K562 (cell line): Measurements from ENCODE around the gene WIPF2. TPM values are rescaled to one million over a fixed set of nuclear protein-coding genes. Genes with fewer than 3 reads are reported as not detected.

Experiments used
- ARID1B ChIP-seq: fragments of 450-650 bp; IDR thresholded peaks from 2 replicates; pipeline ENCODE4 v1.6.1; 2016; ENCODE audit warnings: antibody characterized with exemption, mild to moderate bottlenecking, inconsistent platforms
- CBX3 ChIP-seq, 2 experiments: IDR thresholded peaks; 1 replicate in 1 of 2; 2 replicates in 1 of 2; pipeline ENCODE4 v1.6.1; 2012; ENCODE audit warnings: inconsistent platforms in 2 of 2, low read length in 2 of 2, borderline replicate concordance in 1 of 2, control low read depth in 1 of 2
- CBX5 ChIP-seq: IDR thresholded peaks from 2 replicates; pipeline ENCODE4 v1.6.1; 2014; ENCODE audit warnings: low read depth, borderline replicate concordance
- CXXC5 ChIP-seq: fragments of 250-450 bp; sonication (Bioruptor Pico); IDR thresholded peaks from 2 replicates; pipeline ENCODE4 v1.8.0; 2022; ENCODE audit warnings: inconsistent platforms, mild to moderate bottlenecking, moderate library complexity
- EHMT2 ChIP-seq: fragments of 450-650 bp; IDR thresholded peaks from 2 replicates; pipeline ENCODE4 v1.6.1; 2018; ENCODE audit warnings: antibody characterized with exemption
- ESRRA ChIP-seq: fragments of 450-650 bp; IDR thresholded peaks from 2 replicates; pipeline ENCODE4 v1.6.1; 2014; ENCODE audit warnings: low read depth, mild to moderate bottlenecking, moderate library complexity, borderline replicate concordance
- EZH2 ChIP-seq: IDR thresholded peaks from 2 replicates; pipeline ENCODE4 v1.6.1; 2012; ENCODE audit warnings: low read depth, mild to moderate bottlenecking, inconsistent platforms, low read length, borderline replicate concordance
- HDAC6 ChIP-seq: IDR thresholded peaks from 2 replicates; pipeline ENCODE4 v1.6.1; 2012; ENCODE audit warnings: low read depth, mild to moderate bottlenecking, control low read depth, inconsistent platforms, low read length, moderate library complexity
- HNRNPK ChIP-seq: fragments of 200-400 bp; formaldehyde crosslinking; IDR thresholded peaks from one replicate; pipeline ENCODE4 v1.6.1; 2018; ENCODE audit warnings: mild to moderate bottlenecking, low read depth, low read length; ENCODE audit not compliant: poor library complexity, severe bottlenecking
- LEF1 ChIP-seq: fragments of 450-650 bp; IDR thresholded peaks from 2 replicates; pipeline ENCODE4 v1.6.1; 2016; ENCODE audit warnings: mild to moderate bottlenecking
- MCM7 ChIP-seq, 2 experiments: fragments of 450-650 bp; IDR thresholded peaks; 2 replicates each; pipeline ENCODE4 v1.6.1; 2016 to 2018
- MYC ChIP-seq, 2 experiments: fragments of 250-450 bp in 1 of 2; sonication (Bioruptor Pico) in 1 of 2; IDR thresholded peaks; 2 replicates each; pipeline versions ENCODE4 v1.5.1 to v1.6.1; 2012 to 2021; ENCODE audit warnings: low read depth in 2 of 2, borderline replicate concordance in 1 of 2, improper control_type of control experiment in 1 of 2, low read length in 1 of 2, mild to moderate bottlenecking in 1 of 2, moderate library complexity in 1 of 2
- NFATC3 ChIP-seq: fragments of 450-650 bp; IDR thresholded peaks from 2 replicates; pipeline ENCODE4 v1.6.1; 2017; ENCODE audit warnings: mild to moderate bottlenecking
- NR2C1 ChIP-seq, 2 experiments: fragments of 450-650 bp; IDR thresholded peaks; 2 replicates each; pipeline ENCODE4 v1.6.1; 2017; ENCODE audit warnings: mild to moderate bottlenecking in 2 of 2, antibody characterized with exemption in 1 of 2, inconsistent platforms in 1 of 2, missing compliant biosample characterization in 1 of 2, missing genetic modification characterization in 1 of 2
- PCBP1 ChIP-seq: fragments of 200-400 bp; formaldehyde crosslinking; IDR thresholded peaks from 2 replicates; pipeline ENCODE4 v1.6.1; 2018; ENCODE audit warnings: mild to moderate bottlenecking, low read depth, low read length; ENCODE audit not compliant: poor library complexity, severe bottlenecking
- PPARD ChIP-seq: fragments of 250-450 bp; sonication (Bioruptor Pico); IDR thresholded peaks from 2 replicates; pipeline ENCODE4 v1.8.0; 2022; ENCODE audit warnings: inconsistent platforms, mild to moderate bottlenecking, moderate library complexity
- SOX6 ChIP-seq: fragments of 450-650 bp; IDR thresholded peaks from 2 replicates; pipeline ENCODE4 v1.6.1; 2014; ENCODE audit warnings: mild to moderate bottlenecking
- TEAD2 ChIP-seq: fragments of 450-650 bp; IDR thresholded peaks from 2 replicates; pipeline ENCODE4 v1.6.1; 2016; ENCODE audit warnings: missing genetic modification characterization, control low read depth, missing compliant biosample characterization
- TEAD4 ChIP-seq, 2 experiments: sonication (generic) in 1 of 2; formaldehyde crosslinking in 1 of 2; IDR thresholded peaks; 2 replicates each; pipeline versions ENCODE4 v1.6.1 to v1.8.0; 2012 to 2022; ENCODE audit warnings: borderline replicate concordance in 1 of 2, inconsistent platforms in 1 of 2, low read length in 1 of 2, mild to moderate bottlenecking in 1 of 2, missing genetic modification reagents in 1 of 2
- YY1 ChIP-seq, 3 experiments: IDR thresholded peaks; 2 replicates each; pipeline ENCODE4 v1.6.1; 2011; ENCODE audit warnings: low read length in 2 of 3, mild to moderate bottlenecking in 2 of 3, moderate library complexity in 2 of 3, borderline replicate concordance in 1 of 3, control low read depth in 1 of 3, low read depth in 1 of 3; ENCODE audit not compliant: insufficient read depth in 3 of 3, insufficient replicate concordance in 2 of 3, control insufficient read depth in 1 of 3, insufficient read length in 1 of 3; ENCODE audit errors: extremely low read depth in 1 of 3
- ZC3H4 ChIP-seq: sonication (generic); formaldehyde crosslinking; IDR thresholded peaks from 2 replicates; pipeline ENCODE4 v1.9.0; 2021; ENCODE audit warnings: missing genetic modification reagents, borderline replicate concordance
- ZC3H8 ChIP-seq: fragments of 450-650 bp; IDR thresholded peaks from 2 replicates; pipeline ENCODE4 v1.6.1; 2017
- ZKSCAN1 ChIP-seq: fragments of 150-350 bp; IDR thresholded peaks from 2 replicates; pipeline ENCODE4 v1.6.1; 2016; ENCODE audit warnings: low read depth, low read length
- ZNF77 ChIP-seq: fragments of 250-450 bp; sonication (Bioruptor Pico); IDR thresholded peaks from 2 replicates; pipeline ENCODE4 v1.5.0; 2020
- ZSCAN29 ChIP-seq: fragments of 450-650 bp; IDR thresholded peaks from 2 replicates; pipeline ENCODE4 v1.6.1; 2017
- polyA plus RNA-seq, 8 experiments: library from polyadenylated mRNA; depleted of rRNA in 4 of 8; stranded (reverse) in 5 of 8; unstranded in 3 of 8; fragments of >200 nt; fragmentation: Nextera tagmentation in 2 of 8; fragmentation: Illumina TruSeq in 1 of 8; extraction: Ambion mirVana in 2 of 8; extraction: Trizol in 1 of 8; gene quantifications; 2 replicates each; pipeline versions ENCODE4 v1.2.1 to v1.2.3, GENCODE V29; 2011 to 2014; ENCODE audit warnings: inconsistent platforms in 1 of 8, missing spikeins in 1 of 8
- total RNA-seq, 7 experiments: library from RNA; depleted of rRNA in 6 of 7; stranded (reverse); fragments of >200 nt in 6 of 7; fragmentation: Illumina TruSeq in 2 of 7; extraction: Trizol in 2 of 7; gene quantifications; 2 replicates each; pipeline versions ENCODE4 v1.2.1 to v1.2.3, GENCODE V29; 2011 to 2021; ENCODE audit warnings: low replicate concordance in 1 of 7
- TF ChIP-seq, protein P1 (sequence below): fragments of 450-650 bp; IDR thresholded peaks from 2 replicates; pipeline ENCODE4 v1.7.1; 2018; ENCODE audit warnings: mild to moderate bottlenecking, low read depth; ENCODE audit not compliant: partially characterized antibody

Gene WIPF2
- total and polyA plus RNA-seq, 9 of the 15 experiments (the other 6 are each of a cell fraction or from before 2014, with no cell fraction given) = 3.6 to 15.0 (median 5.3) TPM

DNA sequence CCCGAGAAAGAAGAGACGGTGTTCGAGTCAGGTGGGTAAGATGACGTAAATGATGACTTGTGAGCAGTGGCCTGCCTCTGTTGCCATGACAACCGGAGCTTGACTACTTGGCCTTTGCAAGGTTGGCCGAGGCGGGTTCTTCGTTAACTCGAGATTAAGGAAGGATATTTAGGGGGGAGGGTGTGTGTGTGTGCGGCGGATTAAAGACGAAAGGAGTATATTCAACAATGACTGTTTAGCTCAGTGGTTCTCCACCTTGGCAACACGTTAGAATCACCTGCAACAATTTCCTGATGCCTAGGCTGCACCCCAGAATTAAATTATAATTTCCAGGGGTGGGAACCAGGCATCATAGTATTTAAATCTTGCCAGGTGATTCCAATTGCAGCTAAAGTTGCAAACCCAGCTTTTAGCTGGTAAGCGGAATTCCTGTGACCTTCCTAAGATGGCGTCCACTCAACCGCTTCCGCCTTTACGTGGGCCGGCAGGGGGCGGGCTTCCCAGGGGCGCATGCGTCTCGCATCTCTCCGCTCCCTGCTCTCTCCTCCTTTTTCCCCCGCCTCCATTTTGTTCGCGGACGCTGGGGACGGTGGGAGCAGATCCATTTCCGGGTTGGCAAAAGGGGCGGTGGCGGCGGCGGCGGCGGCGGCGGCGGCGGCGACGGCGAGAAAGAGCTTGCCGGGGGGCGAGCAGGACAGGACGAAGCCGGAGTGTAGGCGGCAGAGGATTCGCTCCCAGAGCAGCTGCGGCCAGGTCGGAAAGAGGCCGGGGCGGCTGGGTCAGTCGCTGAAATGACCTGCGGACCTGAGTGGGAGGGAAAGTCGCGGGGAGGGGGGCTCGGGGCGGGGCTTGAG, at the start of gene WIPF2 (continued):
- TF ChIP-seq LEF1 (no peak), HDAC6 (no peak), TEAD2 (no peak), CBX3 (IDR thresholded peaks at IDR 0.05; ENCODE audit: borderline replicate concordance in 1 of 2, low read length in 2 of 2) (peak in 1 of 2 experiments; percentile 44; a peak in 1 of 3 replicates), ZC3H8 (no peak), HNRNPK (no peak), MCM7 (IDR thresholded peaks at IDR 0.05) (no peak), YY1 (IDR thresholded peaks at IDR 0.05; ENCODE audit: borderline replicate concordance in 1 of 3, control insufficient read depth in 1 of 3, extremely low read depth in 1 of 3, insufficient read depth in 3 of 3, insufficient read length in 1 of 3, insufficient replicate concordance in 2 of 3, low read depth in 1 of 3, low read length in 2 of 3) (peak; percentile 93 to 99 (median 99)), ESRRA (peak; percentile 75; the same call in 1 of the 2 replicates), EHMT2 (0 out of 2 replicates have a peak, but pooled peaks have one; percentile 27), EZH2 (no peak), TEAD4 (IDR thresholded peaks at IDR 0.05; ENCODE audit: low read length) (peak; percentile 62), TEAD4 (CRISPR knock-in tag; IDR thresholded peaks at IDR 0.05; ENCODE audit: borderline replicate concordance) (no peak), ARID1B (no peak), PCBP1 (peak; percentile 80), CBX5 (no peak), ZSCAN29 (no peak), ZNF77 (no peak), MYC (IDR thresholded peaks at IDR 0.05; ENCODE audit: low read depth, low read length) (peak; percentile 73), MYC (CRISPR knock-in tag; IDR thresholded peaks at IDR 0.05; ENCODE audit: borderline replicate concordance, low read depth) (no peak), NFATC3 (0 out of 2 replicates have a peak, but pooled peaks have one; percentile 38), PPARD (CRISPR knock-in tag) (no peak), ZC3H4 (CRISPR knock-in tag) (no peak), SOX6 (no peak), ZKSCAN1 (peak; percentile 35; the same call in 1 of the 2 replicates), CXXC5 (CRISPR knock-in tag) (peak; percentile 75), NR2C1 (IDR thresholded peaks at IDR 0.05) (peak; percentile 83), NR2C1 (tag; IDR thresholded peaks at IDR 0.05) (peak; percentile 86)
- TF ChIP-seq, protein P1, sequence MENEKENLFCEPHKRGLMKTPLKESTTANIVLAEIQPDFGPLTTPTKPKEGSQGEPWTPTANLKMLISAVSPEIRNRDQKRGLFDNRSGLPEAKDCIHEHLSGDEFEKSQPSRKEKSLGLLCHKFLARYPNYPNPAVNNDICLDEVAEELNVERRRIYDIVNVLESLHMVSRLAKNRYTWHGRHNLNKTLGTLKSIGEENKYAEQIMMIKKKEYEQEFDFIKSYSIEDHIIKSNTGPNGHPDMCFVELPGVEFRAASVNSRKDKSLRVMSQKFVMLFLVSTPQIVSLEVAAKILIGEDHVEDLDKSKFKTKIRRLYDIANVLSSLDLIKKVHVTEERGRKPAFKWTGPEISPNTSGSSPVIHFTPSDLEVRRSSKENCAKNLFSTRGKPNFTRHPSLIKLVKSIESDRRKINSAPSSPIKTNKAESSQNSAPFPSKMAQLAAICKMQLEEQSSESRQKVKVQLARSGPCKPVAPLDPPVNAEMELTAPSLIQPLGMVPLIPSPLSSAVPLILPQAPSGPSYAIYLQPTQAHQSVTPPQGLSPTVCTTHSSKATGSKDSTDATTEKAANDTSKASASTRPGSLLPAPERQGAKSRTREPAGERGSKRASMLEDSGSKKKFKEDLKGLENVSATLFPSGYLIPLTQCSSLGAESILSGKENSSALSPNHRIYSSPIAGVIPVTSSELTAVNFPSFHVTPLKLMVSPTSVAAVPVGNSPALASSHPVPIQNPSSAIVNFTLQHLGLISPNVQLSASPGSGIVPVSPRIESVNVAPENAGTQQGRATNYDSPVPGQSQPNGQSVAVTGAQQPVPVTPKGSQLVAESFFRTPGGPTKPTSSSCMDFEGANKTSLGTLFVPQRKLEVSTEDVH = peak; percentile 88
